ENCODE measurements around the gene NKG7.

Gene NKG7

GRCh38 chr19:51333836-51334460 is 38.5 kb downstream of the NKG7 start:
- DNase-seq, result no peak

GRCh38 chr19:51331716-51332115 is 40.7 kb downstream of the NKG7 start:
- DNase-seq, result no peak

- DNase-seq, result no peak
Observed at GRCh38 chr19:51331193-51331592, 41.3 kb downstream of the NKG7 start.

GRCh38 chr19:51330366-51330765 is 42.1 kb downstream of the NKG7 start:
- no peak for DNase-seq

- DNase-seq, result no peak
Observed at GRCh38 chr19:51329411-51329810, 43.0 kb downstream of the NKG7 start.

- DNase-seq, result peak; percentile 19
Observed at GRCh38 chr19:51327066-51328001, 45.1 kb downstream of the NKG7 start.

- no peak for DNase-seq
Observed at GRCh38 chr19:51326216-51327065, 46.0 kb downstream of the NKG7 start.

- DNase-seq, result no peak
Observed at GRCh38 chr19:51325161-51325976, 47.1 kb downstream of the NKG7 start.

GRCh38 chr19:51324167-51324481 is 48.3 kb downstream of the NKG7 start:
- DNase-seq, result no peak

GRCh38 chr19:51323481-51324166 is 48.8 kb downstream of the NKG7 start:
- DNase-seq, result no peak

GRCh38 chr19:51321799-51322198 is 50.7 kb downstream of the NKG7 start:
- DNase-seq, result no peak

Measured in fibroblast of skin of scalp (primary cell).